Immature natural killer cell (primary cell): ENCODE results near the gene CELF6. TPM values are rescaled to one million over a fixed set of nuclear protein-coding genes. Genes with fewer than 3 reads are reported as not detected.

Experiments
- DNase-seq, 3 donors: peaks; one replicate each; pipeline ENCODE4 v3.0.0; 2022; ENCODE audit warnings: mixed read lengths in 1 of 3
- H3K27ac Mint-ChIP-seq, 6 donors: one replicate each; pipeline ENCODE4 v1.8.0; 2020; ENCODE audit warnings: mixed read lengths in 6 of 6, mild to moderate bottlenecking in 5 of 6, inconsistent platforms in 4 of 6, moderate library complexity in 3 of 6
- H3K27me3 Mint-ChIP-seq, 3 donors: one replicate each; pipeline ENCODE4 v1.8.0; 2020 to 2021; ENCODE audit warnings: low read depth in 3 of 3, mild to moderate bottlenecking in 3 of 3, mixed read lengths in 3 of 3, moderate library complexity in 3 of 3, inconsistent platforms in 1 of 3
- H3K36me3 Mint-ChIP-seq, 3 donors: one replicate each; pipeline ENCODE4 v1.8.0; 2020; ENCODE audit warnings: mixed read lengths in 3 of 3, inconsistent platforms in 2 of 3, mild to moderate bottlenecking in 2 of 3
- H3K4me1 Mint-ChIP-seq, 2 donors: one replicate each; pipeline ENCODE4 v1.8.0; 2020; ENCODE audit warnings: inconsistent platforms in 2 of 2, mild to moderate bottlenecking in 2 of 2, mixed read lengths in 2 of 2, moderate library complexity in 1 of 2
- H3K4me3 Mint-ChIP-seq, 5 donors: one replicate each; pipeline ENCODE4 v1.8.0; 2020; ENCODE audit warnings: mild to moderate bottlenecking in 5 of 5, mixed read lengths in 5 of 5, inconsistent platforms in 3 of 5, moderate library complexity in 3 of 5
- H3K9me3 Mint-ChIP-seq, 6 donors: one replicate each; pipeline ENCODE4 v1.8.0; 2020; ENCODE audit warnings: mild to moderate bottlenecking in 6 of 6, mixed read lengths in 6 of 6, inconsistent platforms in 4 of 6, moderate library complexity in 3 of 6
- polyA plus RNA-seq, 3 donors: library from polyadenylated mRNA; unstranded; fragments of 300-500 nt; fragmentation: Illumina TruSeq; gene quantifications; one replicate each; pipeline ENCODE4 v1.2.3, GENCODE V29; 2021

CELF6 gene
- polyA plus RNA-seq, 3 donors from 2014 or later: 0.13 TPM; not detected in 2

GRCh38 chr15:72307026-72307425, 12.9 kb downstream of the CELF6 start:
- peaks cover 0 to 7% of the 10 kb centered on the region in 2 donors for H3K4me1 Mint-ChIP-seq
- peaks cover 0 to 3% (median 3%) of the 10 kb centered on the region in 3 donors for H3K27me3 Mint-ChIP-seq
- peaks cover 6 to 13% (median 6%) of the 10 kb centered on the region in 3 donors for H3K36me3 Mint-ChIP-seq
- H3K4me3 Mint-ChIP-seq: no peak overlapping the region
- peaks cover 0 to 1% (median 0%) of the 10 kb centered on the region in 6 donors for H3K9me3 Mint-ChIP-seq
- H3K27ac Mint-ChIP-seq: peak overlapping the region in 1 of 6 donors; percentile 46
- DNase-seq: no peak

- H3K27me3 Mint-ChIP-seq: peaks cover 0 to 3% (median 3%) of the 10 kb centered on the region in 3 donors
- H3K4me3 Mint-ChIP-seq: no peak overlapping the region
Observed at GRCh38 chr15:72306211-72306785, 13.7 kb downstream of the CELF6 start.

GRCh38 chr15:72304596-72304995, 15.4 kb downstream of the CELF6 start:
- no peak overlapping the region for H3K27ac Mint-ChIP-seq

More at GRCh38 chr15:72306211-72306785, 13.7 kb downstream of the CELF6 start:
- peak; percentile 54 to 69 (median 59) for DNase-seq
- H3K36me3 Mint-ChIP-seq: peaks cover 6 to 13% (median 6%) of the 10 kb centered on the region in 3 donors
- H3K9me3 Mint-ChIP-seq: peaks cover 0 to 1% (median 0%) of the 10 kb centered on the region in 6 donors
- H3K4me1 Mint-ChIP-seq: peaks cover 0 to 7% of the 10 kb centered on the region in 2 donors
- peak overlapping the region in 4 of 6 donors; percentile 53 to 69 (median 60) for H3K27ac Mint-ChIP-seq

GRCh38 chr15:72302955-72303354, 17.0 kb downstream of the CELF6 start:
- Mint-ChIP-seq H3K4me1 (peaks cover 0 to 7% of the 10 kb centered on the region in 2 donors), H3K27ac (peak overlapping the region in 1 of 6 donors; percentile 26), H3K4me3 (no peak overlapping the region), H3K27me3 (peaks cover 0 to 3% (median 3%) of the 10 kb centered on the region in 3 donors), H3K36me3 (peaks cover 6 to 9% (median 7%) of the 10 kb centered on the region in 3 donors), H3K9me3 (peaks cover 0 to 1% (median 0%) of the 10 kb centered on the region in 6 donors)
- no peak for DNase-seq

More at GRCh38 chr15:72304596-72304995, 15.4 kb downstream of the CELF6 start:
- Mint-ChIP-seq H3K27me3 (peaks cover 0 to 3% (median 3%) of the 10 kb centered on the region in 3 donors), H3K4me3 (no peak overlapping the region), H3K36me3 (peaks cover 6 to 13% (median 6%) of the 10 kb centered on the region in 3 donors), H3K9me3 (peaks cover 0 to 1% (median 0%) of the 10 kb centered on the region in 6 donors), H3K4me1 (peaks cover 0 to 7% of the 10 kb centered on the region in 2 donors)
- no peak for DNase-seq

GRCh38 chr15:72289597-72290325, 30.2 kb downstream of the CELF6 start:
- Mint-ChIP-seq H3K36me3 (peaks cover 0 to 3% (median 3%) of the 10 kb centered on the region in 3 donors), H3K27ac (no peak overlapping the region), H3K4me3 (no peak overlapping the region), H3K9me3 (no peaks in the 10 kb centered on the region), H3K4me1 (no peaks in the 10 kb centered on the region), H3K27me3 (no peaks in the 10 kb centered on the region)
- DNase-seq: no peak

GRCh38 chr15:72288796-72289596, 31.0 kb downstream of the CELF6 start:
- Mint-ChIP-seq H3K27ac (no peak overlapping the region), H3K36me3 (peaks cover 0 to 3% (median 0%) of the 10 kb centered on the region in 3 donors), H3K4me1 (no peaks in the 10 kb centered on the region), H3K9me3 (no peaks in the 10 kb centered on the region), H3K27me3 (no peaks in the 10 kb centered on the region), H3K4me3 (no peak overlapping the region)
- DNase-seq: no peak

- peak; percentile 13 to 25 (median 18) for DNase-seq
- no peaks in the 10 kb centered on the region for H3K36me3 Mint-ChIP-seq
- H3K27me3 Mint-ChIP-seq: no peaks in the 10 kb centered on the region
- no peaks in the 10 kb centered on the region for H3K9me3 Mint-ChIP-seq
- H3K27ac Mint-ChIP-seq: no peak overlapping the region
- no peaks in the 10 kb centered on the region for H3K4me1 Mint-ChIP-seq
- H3K4me3 Mint-ChIP-seq: no peak overlapping the region
Observed at GRCh38 chr15:72285927-72286516, 33.9 kb downstream of the CELF6 start.

GRCh38 chr15:72285402-72285801, 34.6 kb downstream of the CELF6 start:
- Mint-ChIP-seq H3K36me3 (no peaks in the 10 kb centered on the region), H3K9me3 (no peaks in the 10 kb centered on the region), H3K4me3 (no peak overlapping the region)

GRCh38 chr15:72284781-72285180, 35.2 kb downstream of the CELF6 start:
- no peaks in the 10 kb centered on the region for H3K36me3 Mint-ChIP-seq
- H3K27ac Mint-ChIP-seq: no peak overlapping the region
- no peaks in the 10 kb centered on the region for H3K9me3 Mint-ChIP-seq
- no peaks in the 10 kb centered on the region for H3K4me1 Mint-ChIP-seq
- peaks cover 0 to 2% (median 0%) of the 10 kb centered on the region in 3 donors for H3K27me3 Mint-ChIP-seq
- no peak for DNase-seq
- no peak overlapping the region for H3K4me3 Mint-ChIP-seq

More at GRCh38 chr15:72285402-72285801, 34.6 kb downstream of the CELF6 start:
- DNase-seq: no peak
- H3K4me1 Mint-ChIP-seq: no peaks in the 10 kb centered on the region
- H3K27ac Mint-ChIP-seq: no peak overlapping the region
- no peaks in the 10 kb centered on the region for H3K27me3 Mint-ChIP-seq

- no peak overlapping the region for H3K27ac Mint-ChIP-seq
- H3K9me3 Mint-ChIP-seq: no peaks in the 10 kb centered on the region
- peaks cover 0 to 2% (median 0%) of the 10 kb centered on the region in 3 donors for H3K27me3 Mint-ChIP-seq
- H3K36me3 Mint-ChIP-seq: no peaks in the 10 kb centered on the region
- H3K4me1 Mint-ChIP-seq: no peaks in the 10 kb centered on the region
- DNase-seq: no peak
- H3K4me3 Mint-ChIP-seq: no peak overlapping the region
Observed at GRCh38 chr15:72281713-72282112, 38.2 kb downstream of the CELF6 start.

- no peaks in the 10 kb centered on the region for H3K36me3 Mint-ChIP-seq
- DNase-seq: no peak
- peaks cover 0 to 2% (median 0%) of the 10 kb centered on the region in 3 donors for H3K27me3 Mint-ChIP-seq
- H3K4me1 Mint-ChIP-seq: no peaks in the 10 kb centered on the region
- H3K9me3 Mint-ChIP-seq: no peaks in the 10 kb centered on the region
- no peak overlapping the region for H3K4me3 Mint-ChIP-seq
- H3K27ac Mint-ChIP-seq: no peak overlapping the region
Observed at GRCh38 chr15:72280751-72281150, 39.2 kb downstream of the CELF6 start.

GRCh38 chr15:72278737-72279136, 41.2 kb downstream of the CELF6 start:
- Mint-ChIP-seq H3K4me3 (no peak overlapping the region), H3K27me3 (peaks cover 0 to 3% (median 2%) of the 10 kb centered on the region in 3 donors), H3K27ac (no peak overlapping the region), H3K36me3 (no peaks in the 10 kb centered on the region), H3K9me3 (no peaks in the 10 kb centered on the region), H3K4me1 (peaks cover 5 to 6% of the 10 kb centered on the region in 2 donors)
- no peak for DNase-seq

GRCh38 chr15:72276326-72276700, 43.6 kb downstream of the CELF6 start:
- Mint-ChIP-seq H3K36me3 (no peaks in the 10 kb centered on the region), H3K27me3 (peaks cover 5% of the 10 kb centered on the region in 3 donors), H3K4me3 (no peak overlapping the region), H3K9me3 (no peaks in the 10 kb centered on the region), H3K4me1 (peaks cover 22 to 25% of the 10 kb centered on the region in 2 donors), H3K27ac (no peak overlapping the region)
- DNase-seq: no peak
